ENCODE data around the gene CDC37.
"Not testable (repeated sequence)": the region's sequence is repeated elsewhere in the genome, so short reads cannot be mapped to it uniquely, and the experiment has no call there.

CDC37 gene

DNA sequence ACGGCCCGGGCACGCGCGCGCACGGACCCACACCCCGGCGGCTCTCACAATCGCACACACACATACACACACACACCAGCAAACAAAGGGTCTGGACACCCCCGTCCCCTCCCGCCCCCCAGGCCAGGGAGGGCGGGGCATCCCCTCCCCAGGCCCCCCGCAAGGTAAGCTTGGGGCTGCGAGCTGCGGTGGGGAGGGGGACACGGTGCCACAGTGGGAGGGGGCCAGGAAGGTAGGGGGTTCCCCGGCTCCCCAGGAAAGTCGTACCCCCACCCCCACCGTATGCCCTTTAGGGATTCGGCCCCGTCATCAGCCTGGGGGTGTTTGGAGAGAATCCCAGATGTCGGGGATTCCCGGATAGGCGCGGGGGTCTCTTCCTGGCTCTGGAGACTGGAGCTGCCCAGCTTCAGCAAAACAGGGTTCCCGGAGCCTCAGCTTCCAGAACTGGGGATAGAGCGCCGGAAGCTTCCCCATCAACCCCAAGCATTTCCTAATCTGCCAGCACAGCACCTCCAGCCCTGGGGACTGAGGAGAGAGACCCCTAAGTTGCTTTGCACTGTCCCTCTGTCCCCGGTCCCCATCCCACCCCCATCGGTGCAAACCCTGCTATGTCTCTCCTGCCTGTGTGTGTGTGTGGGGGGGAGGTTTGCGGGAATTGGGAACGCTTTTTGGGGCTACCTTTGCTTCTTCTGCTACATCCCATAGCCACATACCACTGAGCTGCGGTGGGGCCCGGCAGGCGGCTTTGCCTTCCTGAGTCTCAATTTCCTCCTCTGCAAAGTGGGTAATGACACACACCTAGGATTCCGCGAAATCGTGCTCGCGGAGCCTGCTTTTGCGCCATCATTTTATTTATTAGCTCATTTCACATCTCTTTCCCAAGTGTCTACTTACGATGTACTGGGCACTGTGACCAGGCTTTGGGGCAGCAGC is 1.8 kb upstream of the CDC37 start:
- no peak for DNase-seq (ENCODE audit: low spot score)
- TF ChIP-seq, protein P1, sequence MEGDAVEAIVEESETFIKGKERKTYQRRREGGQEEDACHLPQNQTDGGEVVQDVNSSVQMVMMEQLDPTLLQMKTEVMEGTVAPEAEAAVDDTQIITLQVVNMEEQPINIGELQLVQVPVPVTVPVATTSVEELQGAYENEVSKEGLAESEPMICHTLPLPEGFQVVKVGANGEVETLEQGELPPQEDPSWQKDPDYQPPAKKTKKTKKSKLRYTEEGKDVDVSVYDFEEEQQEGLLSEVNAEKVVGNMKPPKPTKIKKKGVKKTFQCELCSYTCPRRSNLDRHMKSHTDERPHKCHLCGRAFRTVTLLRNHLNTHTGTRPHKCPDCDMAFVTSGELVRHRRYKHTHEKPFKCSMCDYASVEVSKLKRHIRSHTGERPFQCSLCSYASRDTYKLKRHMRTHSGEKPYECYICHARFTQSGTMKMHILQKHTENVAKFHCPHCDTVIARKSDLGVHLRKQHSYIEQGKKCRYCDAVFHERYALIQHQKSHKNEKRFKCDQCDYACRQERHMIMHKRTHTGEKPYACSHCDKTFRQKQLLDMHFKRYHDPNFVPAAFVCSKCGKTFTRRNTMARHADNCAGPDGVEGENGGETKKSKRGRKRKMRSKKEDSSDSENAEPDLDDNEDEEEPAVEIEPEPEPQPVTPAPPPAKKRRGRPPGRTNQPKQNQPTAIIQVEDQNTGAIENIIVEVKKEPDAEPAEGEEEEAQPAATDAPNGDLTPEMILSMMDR (IDR thresholded peaks at IDR 0.05; ENCODE audit: borderline replicate concordance, control extremely low read depth, extremely low read depth, insufficient read depth, missing control alignments) = no peak
- in situ Hi-C loops (cut with MboI; ENCODE audit: low sequenced_read_pairs, unreplicated experiment) = no loop called here

DNA sequence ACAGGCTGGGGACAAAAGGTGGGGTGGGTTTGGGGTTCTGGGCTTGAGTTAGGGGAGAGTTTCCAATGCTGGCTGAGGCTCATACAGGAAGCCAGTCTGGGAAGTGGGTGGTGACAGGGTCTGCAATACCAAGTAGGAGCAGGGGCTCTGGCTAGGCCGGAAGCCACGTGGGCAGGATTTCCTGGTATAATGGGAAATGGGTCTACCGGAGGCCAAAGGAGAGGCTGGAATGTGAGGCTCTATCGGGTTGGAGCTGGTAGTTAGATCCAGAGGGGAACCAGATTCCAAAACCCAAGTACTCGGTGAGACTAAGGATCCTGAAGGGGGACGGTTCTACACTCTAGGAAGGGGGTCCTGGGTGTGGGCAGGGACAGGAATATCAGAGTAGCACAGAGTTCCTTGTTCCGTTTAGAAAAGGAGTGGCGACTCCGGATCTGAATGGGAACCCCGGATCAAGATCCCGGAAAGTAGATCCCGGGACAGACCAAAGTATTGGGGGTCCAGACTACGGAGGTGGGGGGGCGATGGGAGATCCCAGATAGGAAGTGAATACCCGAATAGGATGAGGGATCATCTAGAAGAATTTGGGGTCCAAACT is 802 bp downstream of the CDC37 start:
- no peak for DNase-seq (ENCODE audit: low spot score)
- in situ Hi-C loops (cut with MboI; ENCODE audit: low sequenced_read_pairs, unreplicated experiment) = no loop called here
- TF ChIP-seq, protein P1 (IDR thresholded peaks at IDR 0.05; ENCODE audit: borderline replicate concordance, control extremely low read depth, extremely low read depth, insufficient read depth, missing control alignments) = no peak

DNA sequence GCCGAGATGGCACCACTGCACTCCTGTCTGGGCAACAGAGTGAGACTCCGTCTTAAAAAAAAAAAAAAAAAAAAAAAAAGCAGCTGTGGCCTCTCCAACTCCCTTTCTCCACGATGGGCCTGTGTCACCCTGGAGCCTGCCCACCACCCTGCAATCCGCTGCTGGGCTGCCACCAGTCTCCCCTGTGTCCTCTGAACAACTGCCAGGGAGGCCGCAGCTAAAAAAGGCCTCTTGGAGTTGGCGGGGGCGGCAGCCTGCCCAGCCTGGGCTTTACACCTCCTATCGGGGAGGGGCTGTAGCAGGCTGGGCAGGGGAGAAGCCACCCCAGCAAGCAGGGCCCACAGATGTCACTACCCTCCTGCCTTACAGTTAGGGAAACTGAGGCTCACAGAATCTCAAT is 3.5 kb downstream of the CDC37 start:
- TF ChIP-seq, protein P1 (IDR thresholded peaks at IDR 0.05; ENCODE audit: borderline replicate concordance, control extremely low read depth, extremely low read depth, insufficient read depth, missing control alignments) = no peak
- in situ Hi-C loops (cut with MboI; ENCODE audit: low sequenced_read_pairs, unreplicated experiment) = loop anchor here (25.0 kb wide), 1 partner anchor 463 kb away; the partner anchor contains the start of gene OLFM2
- DNase-seq (ENCODE audit: low spot score) = no peak

DNA sequence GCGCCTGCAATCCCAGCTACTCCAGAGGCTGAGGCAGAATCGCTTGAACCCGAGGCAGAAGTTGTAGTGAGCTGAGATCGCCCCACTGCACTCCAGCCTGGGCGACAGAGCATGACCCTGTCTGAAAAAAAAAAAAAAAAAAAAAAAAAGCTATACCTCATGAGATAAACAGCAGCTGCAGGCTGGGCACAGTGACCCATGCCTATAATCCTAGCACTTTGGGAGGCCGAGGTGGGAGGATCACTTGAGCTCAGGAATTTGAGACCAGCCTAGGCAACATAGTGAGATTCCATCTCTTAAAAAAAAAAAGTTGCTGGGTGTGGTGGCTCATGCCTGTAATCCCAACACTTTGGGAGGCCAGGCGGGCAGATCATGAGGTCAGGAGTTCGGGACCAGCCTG is 4.0 kb downstream of the CDC37 start:
- not testable (repeated sequence) for DNase-seq (ENCODE audit: low spot score)
- in situ Hi-C loops (cut with MboI; ENCODE audit: low sequenced_read_pairs, unreplicated experiment) = loop anchor here (25.0 kb wide), 1 partner anchor 462 kb away; the partner anchor contains the start of gene OLFM2

DNA sequence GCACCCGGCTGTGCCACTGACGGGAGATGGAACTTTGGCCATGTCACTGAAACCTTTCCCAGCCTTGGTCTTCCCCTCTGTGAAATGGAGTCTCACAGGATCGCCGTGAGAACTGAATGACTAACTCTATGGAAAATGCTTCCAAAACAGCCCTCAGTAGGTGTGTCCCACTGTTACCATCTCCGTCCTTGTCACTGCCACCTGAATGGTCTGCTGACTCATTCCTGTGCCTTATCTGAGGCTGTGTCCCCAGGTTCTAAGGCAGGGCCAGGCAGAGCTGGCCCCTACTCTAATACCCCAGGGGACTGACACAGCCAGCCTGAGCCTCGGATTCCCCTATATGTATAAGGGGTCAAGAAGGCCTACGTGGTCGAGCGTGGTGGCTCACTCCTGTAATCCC is 4.5 kb downstream of the CDC37 start:
- in situ Hi-C loops (cut with MboI; ENCODE audit: low sequenced_read_pairs, unreplicated experiment) = loop anchor here (25.0 kb wide), 1 partner anchor 462 kb away; the partner anchor contains the start of gene OLFM2
- TF ChIP-seq, protein P1 (IDR thresholded peaks at IDR 0.05; ENCODE audit: borderline replicate concordance, control extremely low read depth, extremely low read depth, insufficient read depth, missing control alignments) = no peak
- DNase-seq (ENCODE audit: low spot score) = no peak

DNA sequence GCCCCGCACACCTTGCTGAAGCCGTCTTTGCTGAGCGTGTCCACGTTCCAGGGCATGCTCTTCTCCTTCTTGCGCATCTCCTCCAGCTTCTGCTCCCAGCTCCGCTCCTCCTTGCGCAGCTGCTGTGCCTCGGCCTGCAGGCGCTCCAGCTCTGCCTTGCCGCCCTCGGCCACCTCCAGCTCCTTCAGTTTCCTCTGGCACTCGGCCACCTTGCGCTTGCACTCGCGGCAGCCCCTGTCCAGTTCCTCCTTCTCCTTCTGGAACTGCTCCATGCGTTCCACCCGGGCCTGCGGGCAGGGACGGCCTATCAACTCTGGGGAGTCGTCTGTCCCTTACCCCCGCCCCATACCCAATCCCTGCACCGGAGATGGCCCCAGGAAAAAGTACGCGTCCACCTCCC is 7.4 kb downstream of the CDC37 start:
- in situ Hi-C loops (cut with MboI; ENCODE audit: low sequenced_read_pairs, unreplicated experiment) = loop anchor here (25.0 kb wide), 1 partner anchor 459 kb away; the partner anchor contains the start of gene OLFM2
- DNase-seq (ENCODE audit: low spot score) = no peak
- TF ChIP-seq, protein P1 (IDR thresholded peaks at IDR 0.05; ENCODE audit: borderline replicate concordance, control extremely low read depth, extremely low read depth, insufficient read depth, missing control alignments) = no peak

DNA sequence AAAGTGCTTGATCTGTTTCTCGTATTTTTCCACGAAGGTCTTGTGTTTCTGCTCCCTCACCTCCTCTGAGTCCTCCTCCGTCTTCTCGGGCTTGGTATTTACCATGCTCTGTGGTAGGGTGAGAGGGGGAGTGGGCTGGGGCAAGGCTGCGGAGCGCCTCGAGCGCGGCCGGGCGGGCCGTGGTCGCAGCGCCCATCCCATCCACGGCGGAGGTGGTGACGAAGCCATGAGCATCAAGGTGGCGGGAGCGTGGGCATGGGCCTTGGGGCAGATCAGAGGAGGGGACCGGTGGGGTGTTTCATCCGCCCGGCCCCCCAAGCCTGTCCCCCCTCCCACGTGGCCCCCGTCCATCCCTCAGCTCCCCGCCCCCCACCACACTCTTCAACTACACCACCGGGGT is 7.9 kb downstream of the CDC37 start:
- in situ Hi-C loops (cut with MboI; ENCODE audit: low sequenced_read_pairs, unreplicated experiment) = loop anchor here (25.0 kb wide), 1 partner anchor 458 kb away; the partner anchor contains the start of gene OLFM2
- peak; percentile 15 for DNase-seq (ENCODE audit: low spot score)

More for the DNA sequence above, 7.9 kb downstream of the CDC37 start:
- TF ChIP-seq, protein P1 (IDR thresholded peaks at IDR 0.05; ENCODE audit: borderline replicate concordance, control extremely low read depth, extremely low read depth, insufficient read depth, missing control alignments) = no peak

Measured in GM13976 (cell line).